T-helper 1 cell treated with Interleukin-12 subunit alpha and Interleukin-12 subunit beta and Interleukin-4 antibody, amounts not matched to agents 30 μg/mL and 1 μg/mL, for 36 hours (primary cell): ENCODE measurements around the gene VPS4A.

ENCODE experiments used
- H3K27ac Mint-ChIP-seq: one replicate; pipeline ENCODE4 v1.8.0; 2021; ENCODE audit warnings: mild to moderate bottlenecking, mixed read lengths
- H3K27me3 Mint-ChIP-seq: one replicate; pipeline ENCODE4 v1.8.0; 2021; ENCODE audit warnings: low read depth, mixed read lengths
- H3K36me3 Mint-ChIP-seq: one replicate; pipeline ENCODE4 v1.8.0; 2021; ENCODE audit warnings: low read depth, mixed read lengths
- H3K4me1 Mint-ChIP-seq: one replicate; pipeline ENCODE4 v1.8.0; 2021; ENCODE audit warnings: low read depth, mixed read lengths
- H3K4me3 Mint-ChIP-seq: one replicate; pipeline ENCODE4 v1.8.0; 2021; ENCODE audit warnings: mild to moderate bottlenecking, moderate library complexity, mixed read lengths
- H3K9me3 Mint-ChIP-seq: one replicate; pipeline ENCODE4 v1.8.0; 2021; ENCODE audit warnings: mixed read lengths

VPS4A gene

GRCh38 chr16:69316595-69317034 is 5.5 kb downstream of the VPS4A start:
- Mint-ChIP-seq H3K4me1 (peaks cover 14% of the 10 kb centered on the region), H3K9me3 (no peaks in the 10 kb centered on the region), H3K27me3 (no peaks in the 10 kb centered on the region), H3K36me3 (peaks cover 41% of the 10 kb centered on the region), H3K4me3 (no peak overlapping the region), H3K27ac (no peak overlapping the region)

- peaks cover 45% of the 10 kb centered on the region for H3K36me3 Mint-ChIP-seq
- no peak overlapping the region for H3K27ac Mint-ChIP-seq
- peaks cover 5% of the 10 kb centered on the region for H3K4me1 Mint-ChIP-seq
These were observed 7.2 kb downstream of the VPS4A start for GRCh38 chr16:69318177-69318910.

DNA sequence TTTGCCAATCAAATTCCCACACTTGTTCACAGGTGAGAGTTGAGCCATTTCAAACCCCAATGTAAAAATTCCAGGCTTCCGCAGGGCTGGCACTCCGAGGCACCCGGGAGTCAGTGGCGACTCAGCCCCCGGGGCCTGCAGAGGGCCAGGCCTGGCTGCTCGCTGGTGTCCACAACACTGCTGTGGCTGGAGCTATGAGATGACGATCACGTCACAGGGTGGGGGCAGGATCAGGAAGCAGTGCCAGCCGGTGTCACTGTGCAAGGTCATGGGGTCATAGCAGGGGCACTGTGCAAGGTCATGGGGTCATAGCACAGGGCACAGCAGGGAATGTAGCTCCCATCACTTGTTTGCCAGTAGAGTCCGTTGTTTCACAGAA is 7.8 kb downstream of the VPS4A start:
- no peaks in the 10 kb centered on the region for H3K9me3 Mint-ChIP-seq
- no peak overlapping the region for H3K4me3 Mint-ChIP-seq
- no peak overlapping the region for H3K27ac Mint-ChIP-seq
- H3K36me3 Mint-ChIP-seq, result peaks cover 41% of the 10 kb centered on the region
- no peaks in the 10 kb centered on the region for H3K27me3 Mint-ChIP-seq
- no peaks in the 10 kb centered on the region for H3K4me1 Mint-ChIP-seq

More at GRCh38 chr16:69318177-69318910, 7.2 kb downstream of the VPS4A start:
- no peaks in the 10 kb centered on the region for H3K9me3 Mint-ChIP-seq
- no peak overlapping the region for H3K4me3 Mint-ChIP-seq
- H3K27me3 Mint-ChIP-seq, result no peaks in the 10 kb centered on the region

DNA sequence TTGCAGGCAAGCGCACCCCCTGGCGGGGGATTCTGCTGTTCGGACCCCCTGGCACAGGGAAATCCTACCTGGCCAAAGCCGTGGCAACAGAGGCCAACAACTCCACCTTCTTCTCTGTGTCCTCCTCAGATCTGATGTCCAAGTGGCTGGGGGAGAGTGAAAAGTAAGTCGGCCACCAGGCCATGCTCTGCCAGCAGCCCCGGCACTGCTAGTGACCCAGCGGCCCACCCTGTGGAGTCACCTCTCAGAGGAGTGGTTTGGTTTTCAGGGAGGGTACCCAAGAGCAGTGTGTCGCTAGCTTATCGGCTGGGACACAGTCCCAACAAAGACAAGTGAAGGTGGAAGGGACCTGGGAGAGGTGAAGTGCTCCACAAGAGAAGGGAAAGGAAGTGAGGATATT is 8.2 kb downstream of the VPS4A start:
- Mint-ChIP-seq H3K9me3 (no peaks in the 10 kb centered on the region), H3K36me3 (peaks cover 40% of the 10 kb centered on the region), H3K27ac (no peak overlapping the region)

DNA sequence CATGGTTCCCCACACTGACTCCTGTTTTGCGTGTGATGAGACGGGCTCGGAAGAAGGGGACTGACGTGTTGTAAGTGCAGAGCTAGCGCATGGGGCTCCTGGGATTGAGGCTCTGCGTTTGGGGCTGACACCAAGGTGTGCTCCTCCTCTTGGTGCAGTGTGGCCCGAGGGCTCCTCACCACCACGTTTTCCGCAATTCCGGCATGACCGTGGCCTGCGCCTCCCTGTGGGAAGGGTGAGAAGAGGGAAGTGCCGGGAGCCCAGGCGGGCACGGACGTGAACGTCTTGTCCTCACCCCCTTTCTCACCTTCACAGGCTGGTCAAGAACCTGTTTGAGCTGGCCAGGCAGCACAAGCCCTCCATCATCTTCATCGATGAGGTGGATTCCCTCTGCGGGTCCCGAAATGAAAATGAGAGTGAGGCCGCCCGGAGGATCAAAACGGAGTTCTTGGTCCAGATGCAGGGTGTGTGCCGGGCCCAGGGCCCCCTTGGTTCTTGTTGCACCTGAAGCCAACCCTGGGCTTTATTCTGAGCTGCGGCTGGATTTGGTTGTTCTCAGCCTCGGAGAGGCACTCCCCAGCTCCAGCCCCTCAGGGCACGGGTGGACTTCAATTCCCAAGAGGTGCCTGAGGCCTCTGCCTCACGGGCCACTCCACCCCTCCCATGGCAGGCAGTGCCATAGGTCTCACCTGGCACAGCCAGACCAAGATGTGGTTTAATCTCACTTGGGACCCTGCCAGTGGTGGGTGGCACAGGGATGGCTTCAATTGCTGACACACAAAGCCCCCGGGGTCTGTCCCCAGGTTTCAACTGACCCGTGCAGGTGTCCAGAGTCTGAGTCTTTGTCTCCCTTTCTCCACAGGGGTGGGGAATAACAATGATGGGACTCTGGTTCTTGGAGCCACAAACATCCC is 8.9 kb downstream of the VPS4A start:
- H3K36me3 Mint-ChIP-seq, result peaks cover 38% of the 10 kb centered on the region
- no peaks in the 10 kb centered on the region for H3K4me1 Mint-ChIP-seq
- H3K4me3 Mint-ChIP-seq, result no peak overlapping the region
- no peak overlapping the region for H3K27ac Mint-ChIP-seq
- no peaks in the 10 kb centered on the region for H3K27me3 Mint-ChIP-seq
- H3K9me3 Mint-ChIP-seq, result no peaks in the 10 kb centered on the region

More for the DNA sequence above, 8.2 kb downstream of the VPS4A start:
- Mint-ChIP-seq H3K4me3 (no peak overlapping the region), H3K4me1 (no peaks in the 10 kb centered on the region), H3K27me3 (no peaks in the 10 kb centered on the region)

DNA sequence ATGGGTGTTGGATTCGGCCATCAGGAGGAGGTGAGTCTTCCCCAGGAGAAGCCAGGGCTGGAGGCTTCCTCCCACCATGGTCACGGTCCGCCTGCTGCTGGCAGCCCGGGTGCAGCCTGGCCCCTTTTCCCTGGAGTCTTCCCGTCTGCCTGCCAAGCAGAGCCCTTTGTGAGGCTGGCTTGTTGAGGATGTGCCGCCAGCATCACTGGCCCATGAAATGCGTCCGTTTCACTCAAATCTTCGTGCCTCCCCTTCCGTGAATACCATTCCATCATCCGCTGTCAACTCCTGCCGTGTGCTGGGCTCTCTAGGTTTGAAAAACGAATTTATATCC is 9.6 kb downstream of the VPS4A start:
- peaks cover 3% of the 10 kb centered on the region for H3K4me1 Mint-ChIP-seq
- no peaks in the 10 kb centered on the region for H3K9me3 Mint-ChIP-seq
- H3K27ac Mint-ChIP-seq, result no peak overlapping the region
- no peak overlapping the region for H3K4me3 Mint-ChIP-seq
- H3K27me3 Mint-ChIP-seq, result no peaks in the 10 kb centered on the region
- H3K36me3 Mint-ChIP-seq, result peaks cover 35% of the 10 kb centered on the region

GRCh38 chr16:69321080-69321479 is 9.9 kb downstream of the VPS4A start:
- no peak overlapping the region for H3K4me3 Mint-ChIP-seq
- peaks cover 32% of the 10 kb centered on the region for H3K36me3 Mint-ChIP-seq
- no peak overlapping the region for H3K27ac Mint-ChIP-seq
- H3K27me3 Mint-ChIP-seq, result no peaks in the 10 kb centered on the region
- peaks cover 7% of the 10 kb centered on the region for H3K4me1 Mint-ChIP-seq
- no peaks in the 10 kb centered on the region for H3K9me3 Mint-ChIP-seq

GRCh38 chr16:69322343-69322742 is 11.2 kb downstream of the VPS4A start:
- H3K27ac Mint-ChIP-seq, result no peak overlapping the region
- H3K27me3 Mint-ChIP-seq, result no peaks in the 10 kb centered on the region
- H3K36me3 Mint-ChIP-seq, result peaks cover 27% of the 10 kb centered on the region
- H3K4me1 Mint-ChIP-seq, result peaks cover 13% of the 10 kb centered on the region
- H3K9me3 Mint-ChIP-seq, result no peaks in the 10 kb centered on the region
- H3K4me3 Mint-ChIP-seq, result no peak overlapping the region

- H3K9me3 Mint-ChIP-seq, result no peaks in the 10 kb centered on the region
- H3K27me3 Mint-ChIP-seq, result no peaks in the 10 kb centered on the region
- peaks cover 15% of the 10 kb centered on the region for H3K4me1 Mint-ChIP-seq
- H3K4me3 Mint-ChIP-seq, result no peak overlapping the region
- no peak overlapping the region for H3K27ac Mint-ChIP-seq
- peaks cover 26% of the 10 kb centered on the region for H3K36me3 Mint-ChIP-seq
These were observed 12.3 kb downstream of the VPS4A start for GRCh38 chr16:69323415-69323814.

GRCh38 chr16:69324013-69324531 is 12.9 kb downstream of the VPS4A start:
- Mint-ChIP-seq H3K36me3 (peaks cover 23% of the 10 kb centered on the region), H3K9me3 (no peaks in the 10 kb centered on the region), H3K27me3 (no peaks in the 10 kb centered on the region), H3K27ac (no peak overlapping the region), H3K4me3 (no peak overlapping the region), H3K4me1 (peaks cover 22% of the 10 kb centered on the region)

DNA sequence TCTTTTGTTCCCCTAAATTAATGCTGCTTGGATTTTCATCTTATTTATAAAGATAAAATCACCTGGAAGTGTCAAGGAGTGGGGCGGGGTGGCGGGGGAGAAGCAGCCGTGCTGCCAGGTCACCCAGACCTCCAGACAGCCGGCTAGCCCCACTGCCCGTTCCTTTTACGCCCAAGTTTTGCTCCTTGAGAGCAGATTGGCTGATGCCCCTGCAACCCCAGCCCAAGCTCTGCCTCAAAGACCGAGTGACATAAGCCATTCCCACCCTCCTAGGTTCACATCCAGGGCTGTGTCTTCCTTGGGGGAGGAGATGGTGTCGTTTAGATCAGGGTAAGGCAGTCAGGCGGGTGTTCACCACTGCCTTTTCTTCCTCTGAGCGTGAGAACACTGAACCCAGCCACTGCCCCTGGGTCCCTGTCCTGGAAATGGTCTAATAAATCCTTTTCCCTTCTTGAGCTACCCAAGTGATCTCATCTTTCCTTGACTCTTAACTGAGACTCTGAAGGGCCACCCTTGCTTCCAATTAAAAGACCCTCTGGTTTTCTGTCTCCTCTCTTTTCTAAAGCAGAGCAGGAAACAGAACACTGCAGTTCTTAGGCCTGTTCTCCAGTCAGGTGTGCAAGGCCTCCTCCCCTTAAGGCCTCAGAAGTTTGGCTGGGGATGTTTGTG is 13.6 kb downstream of the VPS4A start:
- Mint-ChIP-seq H3K9me3 (no peaks in the 10 kb centered on the region), H3K27me3 (no peaks in the 10 kb centered on the region), H3K27ac (no peak overlapping the region), H3K4me1 (peaks cover 27% of the 10 kb centered on the region), H3K36me3 (peaks cover 18% of the 10 kb centered on the region), H3K4me3 (no peak overlapping the region)

GRCh38 chr16:69325784-69326171 is 14.6 kb downstream of the VPS4A start:
- no peaks in the 10 kb centered on the region for H3K9me3 Mint-ChIP-seq
- peaks cover 27% of the 10 kb centered on the region for H3K4me1 Mint-ChIP-seq
- H3K27ac Mint-ChIP-seq, result no peak overlapping the region
- no peaks in the 10 kb centered on the region for H3K27me3 Mint-ChIP-seq
- H3K4me3 Mint-ChIP-seq, result no peak overlapping the region
- H3K36me3 Mint-ChIP-seq, result peaks cover 16% of the 10 kb centered on the region

GRCh38 chr16:69326172-69326873 is 15.2 kb downstream of the VPS4A start:
- H3K36me3 Mint-ChIP-seq, result peaks cover 12% of the 10 kb centered on the region
- H3K27me3 Mint-ChIP-seq, result no peaks in the 10 kb centered on the region
- H3K27ac Mint-ChIP-seq, result no peak overlapping the region
- no peak overlapping the region for H3K4me3 Mint-ChIP-seq
- H3K4me1 Mint-ChIP-seq, result peaks cover 27% of the 10 kb centered on the region
- no peaks in the 10 kb centered on the region for H3K9me3 Mint-ChIP-seq
